Nephron (organoid): ENCODE measurements around the gene SYNDIG1.

Experiments used
- H3K27ac Mint-ChIP-seq, 3 experiments: 2 replicates each; pipeline ENCODE4 v1.8.0; 2020; ENCODE audit warnings: mixed read lengths in 3 of 3, mild to moderate bottlenecking in 2 of 3, moderate library complexity in 1 of 3
- H3K27me3 Mint-ChIP-seq: 2 replicates; pipeline ENCODE4 v1.8.0; 2021; ENCODE audit warnings: low read depth, mild to moderate bottlenecking, moderate library complexity, mixed read lengths
- H3K36me3 Mint-ChIP-seq: 2 replicates; pipeline ENCODE4 v1.8.0; 2020; ENCODE audit warnings: low read depth, mixed read lengths
- H3K4me1 Mint-ChIP-seq: 2 replicates; pipeline ENCODE4 v1.8.0; 2020; ENCODE audit warnings: mixed read lengths
- H3K4me3 Mint-ChIP-seq, 3 experiments: 2 replicates each; pipeline ENCODE4 v1.8.0; 2020; ENCODE audit warnings: mild to moderate bottlenecking in 3 of 3, mixed read lengths in 3 of 3, moderate library complexity in 2 of 3
- H3K9me3 Mint-ChIP-seq: 2 replicates; pipeline ENCODE4 v1.8.0; 2020; ENCODE audit warnings: mixed read lengths
- TF ChIP-seq, protein P1 (sequence below), 3 experiments: fragments of 200-600 bp; sonication (generic); IDR thresholded peaks; one replicate each; pipeline ENCODE4 v1.5.0; 2021; ENCODE audit warnings: antibody characterized with exemption in 3 of 3; ENCODE audit not compliant: unreplicated experiment in 3 of 3

The SYNDIG1 gene

DNA sequence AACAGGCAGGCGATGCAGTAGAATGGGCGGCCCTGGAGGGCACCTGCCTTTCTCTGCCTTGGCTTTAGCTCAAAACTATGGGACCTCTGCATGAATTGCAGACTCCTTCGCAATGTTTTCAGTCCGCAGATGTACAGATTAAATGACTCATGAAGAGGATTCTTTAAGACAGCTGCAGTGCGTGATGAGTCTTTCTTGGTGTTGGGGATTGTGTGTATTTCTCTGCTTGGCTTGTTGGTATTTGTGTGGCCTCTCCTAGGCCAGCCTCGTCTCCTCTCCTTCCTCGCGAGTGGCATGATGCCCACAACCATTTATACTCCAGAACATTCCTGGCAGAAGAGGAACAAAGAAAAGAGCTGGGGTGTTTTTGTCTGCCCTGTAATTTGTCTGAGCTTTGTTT is 110.6 kb downstream of the SYNDIG1 start:
- Mint-ChIP-seq H3K27ac (no peak overlapping the region), H3K9me3 (no peaks in the 10 kb centered on the region), H3K4me3 (no peak overlapping the region), H3K4me1 (peaks cover 5% of the 10 kb centered on the region), H3K27me3 (peaks cover 5% of the 10 kb centered on the region), H3K36me3 (no peaks in the 10 kb centered on the region)
- TF ChIP-seq, protein P1, sequence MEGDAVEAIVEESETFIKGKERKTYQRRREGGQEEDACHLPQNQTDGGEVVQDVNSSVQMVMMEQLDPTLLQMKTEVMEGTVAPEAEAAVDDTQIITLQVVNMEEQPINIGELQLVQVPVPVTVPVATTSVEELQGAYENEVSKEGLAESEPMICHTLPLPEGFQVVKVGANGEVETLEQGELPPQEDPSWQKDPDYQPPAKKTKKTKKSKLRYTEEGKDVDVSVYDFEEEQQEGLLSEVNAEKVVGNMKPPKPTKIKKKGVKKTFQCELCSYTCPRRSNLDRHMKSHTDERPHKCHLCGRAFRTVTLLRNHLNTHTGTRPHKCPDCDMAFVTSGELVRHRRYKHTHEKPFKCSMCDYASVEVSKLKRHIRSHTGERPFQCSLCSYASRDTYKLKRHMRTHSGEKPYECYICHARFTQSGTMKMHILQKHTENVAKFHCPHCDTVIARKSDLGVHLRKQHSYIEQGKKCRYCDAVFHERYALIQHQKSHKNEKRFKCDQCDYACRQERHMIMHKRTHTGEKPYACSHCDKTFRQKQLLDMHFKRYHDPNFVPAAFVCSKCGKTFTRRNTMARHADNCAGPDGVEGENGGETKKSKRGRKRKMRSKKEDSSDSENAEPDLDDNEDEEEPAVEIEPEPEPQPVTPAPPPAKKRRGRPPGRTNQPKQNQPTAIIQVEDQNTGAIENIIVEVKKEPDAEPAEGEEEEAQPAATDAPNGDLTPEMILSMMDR (IDR thresholded peaks at IDR 0.05; ENCODE audit: unreplicated experiment in 3 of 3): no peak

DNA sequence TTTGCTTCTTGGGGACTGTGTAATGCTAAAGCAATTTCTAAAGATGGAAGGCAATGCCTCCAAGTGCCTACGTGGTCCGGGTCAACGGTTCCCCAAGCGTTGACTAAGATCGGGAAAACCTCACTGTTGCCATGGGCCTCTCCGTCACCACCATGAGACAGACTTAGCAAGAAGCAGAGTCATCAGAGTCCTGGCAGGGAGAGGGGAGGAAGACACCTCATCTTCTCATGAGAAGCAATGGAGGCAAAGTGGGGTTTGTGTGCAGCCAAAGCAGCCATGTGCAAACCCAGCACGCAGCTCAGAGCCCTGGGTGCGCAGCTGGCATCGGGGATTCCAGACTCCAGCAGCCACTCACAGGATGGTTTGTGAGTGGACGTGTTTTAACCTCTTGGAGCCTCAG is 111.4 kb downstream of the SYNDIG1 start:
- Mint-ChIP-seq H3K27me3 (peaks cover 5% of the 10 kb centered on the region), H3K4me1 (peaks cover 5% of the 10 kb centered on the region), H3K27ac (no peak overlapping the region), H3K4me3 (no peak overlapping the region), H3K9me3 (no peaks in the 10 kb centered on the region), H3K36me3 (no peaks in the 10 kb centered on the region)
- TF ChIP-seq, protein P1 (IDR thresholded peaks at IDR 0.05; ENCODE audit: unreplicated experiment in 3 of 3): no peak

DNA sequence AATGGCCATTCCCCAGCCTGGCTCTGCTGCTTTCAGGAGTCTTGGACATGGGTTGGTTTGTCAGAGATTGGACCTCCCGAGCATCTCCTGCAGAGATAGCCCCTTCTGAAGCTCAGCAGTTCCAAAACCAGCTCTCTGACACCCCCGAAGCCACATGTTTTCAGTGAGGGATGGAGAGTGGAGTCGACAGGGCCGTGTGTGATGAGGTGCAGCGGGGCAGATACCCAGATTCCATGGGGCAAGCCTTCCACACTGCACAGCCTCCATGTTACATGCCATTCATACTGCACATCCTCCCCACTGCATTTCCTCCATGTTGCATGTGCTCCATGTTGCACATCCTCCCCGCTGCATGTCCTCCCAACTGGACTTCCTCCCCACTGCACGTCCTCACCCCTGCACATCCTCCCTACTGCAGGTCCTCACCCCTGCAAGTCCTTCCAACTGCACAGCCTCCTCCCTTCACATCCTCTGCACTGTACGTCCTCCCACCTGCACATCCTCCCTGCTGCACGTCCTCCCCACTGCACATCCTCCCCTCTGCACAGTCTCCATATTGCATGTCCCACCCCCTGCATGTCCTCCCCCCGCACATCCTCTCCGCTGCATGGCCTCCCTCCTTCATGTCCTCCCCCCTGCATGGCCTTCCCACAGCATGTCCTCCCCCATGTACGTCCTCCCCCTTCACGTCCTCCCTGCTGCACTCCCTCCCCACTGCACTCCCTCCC is 112.2 kb downstream of the SYNDIG1 start:
- H3K27me3 Mint-ChIP-seq: peaks cover 5% of the 10 kb centered on the region
- H3K4me1 Mint-ChIP-seq: peaks cover 5% of the 10 kb centered on the region
- no peak overlapping the region for H3K27ac Mint-ChIP-seq
- no peaks in the 10 kb centered on the region for H3K9me3 Mint-ChIP-seq
- no peak overlapping the region for H3K4me3 Mint-ChIP-seq
- TF ChIP-seq, protein P1 (IDR thresholded peaks at IDR 0.05; ENCODE audit: unreplicated experiment in 3 of 3): no peak
- no peaks in the 10 kb centered on the region for H3K36me3 Mint-ChIP-seq

DNA sequence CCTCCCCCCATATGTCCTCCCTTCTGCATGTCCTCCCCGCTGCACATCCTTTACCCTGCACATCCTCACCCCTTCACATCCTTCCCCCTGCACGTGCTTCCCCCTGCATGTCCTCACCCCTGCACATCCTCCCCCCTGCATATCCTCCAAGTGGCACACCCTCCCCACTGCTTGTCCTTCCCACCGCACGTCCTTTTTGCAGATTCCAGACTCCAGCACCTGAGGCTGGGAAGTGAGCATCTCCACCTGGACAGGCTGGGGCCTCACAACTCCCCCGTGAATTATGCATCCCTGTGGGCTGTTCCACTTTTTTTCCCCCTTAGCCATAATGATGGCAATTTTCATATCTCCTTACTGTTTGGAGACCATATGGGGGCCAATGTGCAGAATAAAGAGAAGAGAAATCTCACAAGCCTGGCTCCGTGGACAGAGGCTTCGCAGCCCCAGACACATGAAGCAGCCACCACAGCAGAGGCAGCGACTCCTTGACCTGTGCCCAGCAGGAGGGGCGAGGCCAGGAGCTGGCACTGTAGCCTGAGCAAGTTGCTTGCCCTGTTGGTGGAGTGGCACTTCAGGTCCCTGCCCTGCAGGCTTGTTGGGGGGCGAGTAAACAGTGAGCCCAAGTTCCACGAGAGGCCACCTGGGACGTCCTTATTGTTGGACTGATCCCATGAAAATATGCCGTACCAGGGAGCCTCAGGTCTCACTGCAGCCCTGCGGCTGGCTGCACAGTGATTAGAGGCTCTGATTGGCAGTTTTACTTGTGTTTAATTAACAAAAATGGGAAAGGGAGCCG is 113.1 kb downstream of the SYNDIG1 start:
- peaks cover 6% of the 10 kb centered on the region for H3K4me1 Mint-ChIP-seq
- H3K4me3 Mint-ChIP-seq: no peak overlapping the region
- no peaks in the 10 kb centered on the region for H3K9me3 Mint-ChIP-seq
- TF ChIP-seq, protein P1 (IDR thresholded peaks at IDR 0.05; ENCODE audit: unreplicated experiment in 3 of 3): no peak
- H3K27me3 Mint-ChIP-seq: peaks cover 9% of the 10 kb centered on the region
- H3K36me3 Mint-ChIP-seq: no peaks in the 10 kb centered on the region
- no peak overlapping the region for H3K27ac Mint-ChIP-seq

DNA sequence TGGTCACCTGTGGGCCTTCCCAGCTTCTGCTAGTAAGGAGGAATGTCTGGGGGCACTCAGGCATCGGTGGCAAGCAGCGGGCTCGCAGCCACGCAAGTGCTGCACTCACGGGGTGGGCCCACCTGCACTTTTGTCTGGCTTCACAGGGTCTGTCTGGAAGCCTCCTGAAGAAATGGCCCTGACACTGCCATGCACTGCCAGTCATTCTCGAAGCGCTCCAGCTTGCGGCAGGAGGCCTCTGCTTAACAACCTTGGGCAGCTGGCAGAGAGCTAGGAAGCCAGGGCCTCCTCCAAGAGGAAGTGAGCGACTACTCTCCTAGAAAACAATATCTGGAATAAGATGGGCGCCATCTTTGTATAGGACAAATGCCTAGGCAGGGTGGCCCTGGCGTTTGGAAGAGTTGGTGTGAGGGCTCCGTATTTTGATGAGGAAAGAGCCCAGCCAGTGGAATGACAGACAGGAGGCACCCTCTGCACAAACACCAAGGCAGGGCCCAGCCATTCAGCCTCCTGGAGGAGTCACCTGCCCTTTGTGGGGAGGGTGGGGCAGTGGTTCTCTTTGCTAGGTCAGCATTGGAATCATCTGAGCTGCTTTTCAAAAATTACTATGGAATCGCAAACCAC is 113.9 kb downstream of the SYNDIG1 start:
- H3K4me1 Mint-ChIP-seq: peaks cover 11% of the 10 kb centered on the region
- H3K36me3 Mint-ChIP-seq: no peaks in the 10 kb centered on the region
- no peak overlapping the region for H3K27ac Mint-ChIP-seq
- TF ChIP-seq, protein P1 (IDR thresholded peaks at IDR 0.05; ENCODE audit: unreplicated experiment in 3 of 3): no peak
- peaks cover 10% of the 10 kb centered on the region for H3K27me3 Mint-ChIP-seq
- no peak overlapping the region for H3K4me3 Mint-ChIP-seq
- H3K9me3 Mint-ChIP-seq: no peaks in the 10 kb centered on the region
